ENCODE data around the gene BCO2. TPM values are rescaled to one million over a fixed set of nuclear protein-coding genes. Genes with fewer than 3 reads are reported as not detected.

The BCO2 gene
- total and polyA plus RNA-seq, 4 donors = 0.70 to 190 (median 78.8) TPM

DNA sequence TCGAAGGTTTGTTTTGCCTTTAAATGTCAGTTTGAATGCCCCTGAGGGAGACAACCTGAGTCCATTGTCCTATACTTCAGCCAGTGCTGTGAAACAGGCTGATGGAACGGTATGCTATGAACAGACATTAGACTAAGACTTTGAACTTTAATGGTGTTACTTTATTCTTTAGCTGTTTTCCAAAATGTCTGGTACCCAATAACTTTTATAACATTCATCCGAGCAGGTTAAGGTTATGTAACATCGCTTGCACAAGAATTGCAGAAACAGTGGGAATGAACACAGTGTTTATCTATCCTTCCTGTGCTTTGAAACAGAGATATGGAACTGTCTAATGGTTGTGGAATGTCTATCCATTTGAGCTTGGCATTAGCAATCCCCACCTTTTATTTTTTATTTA, 38.4 kb downstream of the BCO2 start:
- WGBS = 50% methylated on average over 4 of the region's 4 CpGs
- no peaks in the 10 kb centered on the region for H3K27me3 ChIP-seq (ENCODE audit: control insufficient read depth in 4 of 4, insufficient read depth in 4 of 4, low read length in 3 of 4)
- peaks cover 0 to 8% (median 3%) of the 10 kb centered on the region in 4 donors for H3K36me3 ChIP-seq (ENCODE audit: control insufficient read depth in 4 of 4, insufficient read depth in 3 of 4, low read depth in 1 of 4, low read length in 3 of 4)
- no peak overlapping the region for H3K9ac ChIP-seq (ENCODE audit: low read depth in 1 of 2, low read length in 2 of 2)
- peak overlapping the region; percentile 64 to 85 for H3K27ac ChIP-seq (ENCODE audit: low read depth in 1 of 2, low read length in 2 of 2)
- H3K4me3 ChIP-seq (ENCODE audit: low read depth in 1 of 3, low read length in 3 of 3) = no peak overlapping the region
- H3K4me1 ChIP-seq (ENCODE audit: control insufficient read depth in 4 of 4, insufficient read depth in 4 of 4, low read length in 3 of 4) = peaks cover 6 to 68% (median 43%) of the 10 kb centered on the region in 4 donors
- no peaks in the 10 kb centered on the region for H3K9me3 ChIP-seq (ENCODE audit: control insufficient read depth in 4 of 4, low read length in 3 of 4)
- peak; percentile 58 for TF ChIP-seq FOXA2 (IDR thresholded peaks at IDR 0.05)
- TF ChIP-seq, protein P1, sequence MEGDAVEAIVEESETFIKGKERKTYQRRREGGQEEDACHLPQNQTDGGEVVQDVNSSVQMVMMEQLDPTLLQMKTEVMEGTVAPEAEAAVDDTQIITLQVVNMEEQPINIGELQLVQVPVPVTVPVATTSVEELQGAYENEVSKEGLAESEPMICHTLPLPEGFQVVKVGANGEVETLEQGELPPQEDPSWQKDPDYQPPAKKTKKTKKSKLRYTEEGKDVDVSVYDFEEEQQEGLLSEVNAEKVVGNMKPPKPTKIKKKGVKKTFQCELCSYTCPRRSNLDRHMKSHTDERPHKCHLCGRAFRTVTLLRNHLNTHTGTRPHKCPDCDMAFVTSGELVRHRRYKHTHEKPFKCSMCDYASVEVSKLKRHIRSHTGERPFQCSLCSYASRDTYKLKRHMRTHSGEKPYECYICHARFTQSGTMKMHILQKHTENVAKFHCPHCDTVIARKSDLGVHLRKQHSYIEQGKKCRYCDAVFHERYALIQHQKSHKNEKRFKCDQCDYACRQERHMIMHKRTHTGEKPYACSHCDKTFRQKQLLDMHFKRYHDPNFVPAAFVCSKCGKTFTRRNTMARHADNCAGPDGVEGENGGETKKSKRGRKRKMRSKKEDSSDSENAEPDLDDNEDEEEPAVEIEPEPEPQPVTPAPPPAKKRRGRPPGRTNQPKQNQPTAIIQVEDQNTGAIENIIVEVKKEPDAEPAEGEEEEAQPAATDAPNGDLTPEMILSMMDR (IDR thresholded peaks at IDR 0.05; ENCODE audit: low read depth, low read length, missing input control) = no peak
- TF ChIP-seq JUND (IDR thresholded peaks at IDR 0.05) = peak; percentile 38 to 70
- peak; percentile 73 for TF ChIP-seq SP1 (IDR thresholded peaks at IDR 0.05)
- TF ChIP-seq, protein P2, sequence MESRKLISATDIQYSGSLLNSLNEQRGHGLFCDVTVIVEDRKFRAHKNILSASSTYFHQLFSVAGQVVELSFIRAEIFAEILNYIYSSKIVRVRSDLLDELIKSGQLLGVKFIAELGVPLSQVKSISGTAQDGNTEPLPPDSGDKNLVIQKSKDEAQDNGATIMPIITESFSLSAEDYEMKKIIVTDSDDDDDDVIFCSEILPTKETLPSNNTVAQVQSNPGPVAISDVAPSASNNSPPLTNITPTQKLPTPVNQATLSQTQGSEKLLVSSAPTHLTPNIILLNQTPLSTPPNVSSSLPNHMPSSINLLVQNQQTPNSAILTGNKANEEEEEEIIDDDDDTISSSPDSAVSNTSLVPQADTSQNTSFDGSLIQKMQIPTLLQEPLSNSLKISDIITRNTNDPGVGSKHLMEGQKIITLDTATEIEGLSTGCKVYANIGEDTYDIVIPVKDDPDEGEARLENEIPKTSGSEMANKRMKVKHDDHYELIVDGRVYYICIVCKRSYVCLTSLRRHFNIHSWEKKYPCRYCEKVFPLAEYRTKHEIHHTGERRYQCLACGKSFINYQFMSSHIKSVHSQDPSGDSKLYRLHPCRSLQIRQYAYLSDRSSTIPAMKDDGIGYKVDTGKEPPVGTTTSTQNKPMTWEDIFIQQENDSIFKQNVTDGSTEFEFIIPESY (IDR thresholded peaks at IDR 0.05) = peak; percentile 57
- TF ChIP-seq HNF4A (conservative IDR thresholded peaks at IDR 0.05) = peak; percentile 88 to 89
- TF ChIP-seq HNF4G (IDR thresholded peaks at IDR 0.05) = peak; percentile 74
- TF ChIP-seq FOXA1 (IDR thresholded peaks at IDR 0.05) = peak; percentile 59
- peak; percentile 90 for TF ChIP-seq YY1 (IDR thresholded peaks at IDR 0.05)
- peak; percentile 19 to 23 for TF ChIP-seq RAD21 (IDR thresholded peaks at IDR 0.05)
- TF ChIP-seq NR2F2 (IDR thresholded peaks at IDR 0.05) = peak; percentile 30
- TF ChIP-seq, protein P3, sequence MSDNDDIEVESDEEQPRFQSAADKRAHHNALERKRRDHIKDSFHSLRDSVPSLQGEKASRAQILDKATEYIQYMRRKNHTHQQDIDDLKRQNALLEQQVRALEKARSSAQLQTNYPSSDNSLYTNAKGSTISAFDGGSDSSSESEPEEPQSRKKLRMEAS (IDR thresholded peaks at IDR 0.05) = peak; percentile 54
- no peak for TF ChIP-seq TAF1 (conservative IDR thresholded peaks at IDR 0.05)
- TF ChIP-seq, protein P4, sequence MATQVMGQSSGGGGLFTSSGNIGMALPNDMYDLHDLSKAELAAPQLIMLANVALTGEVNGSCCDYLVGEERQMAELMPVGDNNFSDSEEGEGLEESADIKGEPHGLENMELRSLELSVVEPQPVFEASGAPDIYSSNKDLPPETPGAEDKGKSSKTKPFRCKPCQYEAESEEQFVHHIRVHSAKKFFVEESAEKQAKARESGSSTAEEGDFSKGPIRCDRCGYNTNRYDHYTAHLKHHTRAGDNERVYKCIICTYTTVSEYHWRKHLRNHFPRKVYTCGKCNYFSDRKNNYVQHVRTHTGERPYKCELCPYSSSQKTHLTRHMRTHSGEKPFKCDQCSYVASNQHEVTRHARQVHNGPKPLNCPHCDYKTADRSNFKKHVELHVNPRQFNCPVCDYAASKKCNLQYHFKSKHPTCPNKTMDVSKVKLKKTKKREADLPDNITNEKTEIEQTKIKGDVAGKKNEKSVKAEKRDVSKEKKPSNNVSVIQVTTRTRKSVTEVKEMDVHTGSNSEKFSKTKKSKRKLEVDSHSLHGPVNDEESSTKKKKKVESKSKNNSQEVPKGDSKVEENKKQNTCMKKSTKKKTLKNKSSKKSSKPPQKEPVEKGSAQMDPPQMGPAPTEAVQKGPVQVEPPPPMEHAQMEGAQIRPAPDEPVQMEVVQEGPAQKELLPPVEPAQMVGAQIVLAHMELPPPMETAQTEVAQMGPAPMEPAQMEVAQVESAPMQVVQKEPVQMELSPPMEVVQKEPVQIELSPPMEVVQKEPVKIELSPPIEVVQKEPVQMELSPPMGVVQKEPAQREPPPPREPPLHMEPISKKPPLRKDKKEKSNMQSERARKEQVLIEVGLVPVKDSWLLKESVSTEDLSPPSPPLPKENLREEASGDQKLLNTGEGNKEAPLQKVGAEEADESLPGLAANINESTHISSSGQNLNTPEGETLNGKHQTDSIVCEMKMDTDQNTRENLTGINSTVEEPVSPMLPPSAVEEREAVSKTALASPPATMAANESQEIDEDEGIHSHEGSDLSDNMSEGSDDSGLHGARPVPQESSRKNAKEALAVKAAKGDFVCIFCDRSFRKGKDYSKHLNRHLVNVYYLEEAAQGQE (IDR thresholded peaks at IDR 0.05) = no peak
- TF ChIP-seq RXRA (IDR thresholded peaks at IDR 0.05) = peak; percentile 80 to 90
- TF ChIP-seq EGR1 (IDR thresholded peaks at IDR 0.05; ENCODE audit: low read depth in 2 of 2) = no peak
- TF ChIP-seq, protein P5, sequence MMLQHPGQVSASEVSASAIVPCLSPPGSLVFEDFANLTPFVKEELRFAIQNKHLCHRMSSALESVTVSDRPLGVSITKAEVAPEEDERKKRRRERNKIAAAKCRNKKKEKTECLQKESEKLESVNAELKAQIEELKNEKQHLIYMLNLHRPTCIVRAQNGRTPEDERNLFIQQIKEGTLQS (IDR thresholded peaks at IDR 0.05) = peak; percentile 82
- no peak for DNase-seq (ENCODE audit: low spot score)
